Measurements from ENCODE around the gene PFKP.

GRCh38 chr10:3186368-3186767 lies 119.0 kb downstream of the PFKP start:
- no peak for TF ChIP-seq CTCF (IDR thresholded peaks at IDR 0.05)
- TF ChIP-seq BCL3 (IDR thresholded peaks at IDR 0.05): no peak
- no peak for TF ChIP-seq FOSL2 (IDR thresholded peaks at IDR 0.05)
- no peak for TF ChIP-seq FOSL2 (CRISPR knock-in tag; IDR thresholded peaks at IDR 0.05)
- no peak for TF ChIP-seq CHD2 (IDR thresholded peaks at IDR 0.05; ENCODE audit: low read length, partially characterized antibody)
- TF ChIP-seq EHMT2 (IDR thresholded peaks at IDR 0.05; ENCODE audit: low read depth): no peak
- TF ChIP-seq MAZ (IDR thresholded peaks at IDR 0.05; ENCODE audit: borderline replicate concordance, low read depth, low read length): no peak
- TF ChIP-seq EP300 (IDR thresholded peaks at IDR 0.05): no peak
- TF ChIP-seq POLR2A (IDR thresholded peaks at IDR 0.05; ENCODE audit: low read length): no peak
- TF ChIP-seq EHF (CRISPR knock-in tag; IDR thresholded peaks at IDR 0.05): no peak
- TF ChIP-seq GATA3 (IDR thresholded peaks at IDR 0.05; ENCODE audit: borderline replicate concordance): no peak
- no peak for TF ChIP-seq RAD21 (conservative IDR thresholded peaks at IDR 0.05 in 1 of 2, IDR thresholded peaks at IDR 0.05 in 1 of 2)
- TF ChIP-seq TP53 (CRISPR knock-in tag; IDR thresholded peaks at IDR 0.05): no peak

Data from A549 (cell line).